SK-N-SH (cell line): ENCODE data around the gene ENPEP.

Experiments
- CTCF ChIP-seq: fragments of 200-600 bp; sonication (generic); IDR thresholded peaks from 2 replicates; pipeline ENCODE4 v1.6.1; 2017; ENCODE audit warnings: antibody characterized with exemption, mild to moderate bottlenecking, moderate library complexity
- GABPA ChIP-seq: IDR thresholded peaks from 2 replicates; pipeline ENCODE4 v1.4.0; 2012; ENCODE audit warnings: low read depth, mild to moderate bottlenecking
- JUND ChIP-seq: IDR thresholded peaks from 2 replicates; pipeline ENCODE4 v1.4.0; 2012
- NRF1 ChIP-seq: IDR thresholded peaks from 2 replicates; pipeline ENCODE4 v1.6.1; 2012; ENCODE audit warnings: low read depth, mild to moderate bottlenecking, low read length
- POLR2AphosphoS5 ChIP-seq: IDR thresholded peaks from 2 replicates; pipeline ENCODE4 v1.6.1; 2012; ENCODE audit warnings: low read depth, low read length
- SIN3A ChIP-seq: IDR thresholded peaks from 2 replicates; pipeline ENCODE4 v1.6.1; 2012; ENCODE audit warnings: low read depth, mild to moderate bottlenecking, low read length, moderate library complexity, borderline replicate concordance
- TAF1 ChIP-seq: IDR thresholded peaks from 2 replicates; pipeline ENCODE4 v1.6.1; 2012; ENCODE audit warnings: low read depth, mild to moderate bottlenecking, low read length, moderate library complexity, borderline replicate concordance
- TEAD4 ChIP-seq: IDR thresholded peaks from 2 replicates; pipeline ENCODE4 v1.4.0; 2012; ENCODE audit warnings: mild to moderate bottlenecking, borderline replicate concordance; ENCODE audit not compliant: insufficient read depth
- YY1 ChIP-seq: IDR thresholded peaks from 2 replicates; pipeline ENCODE4 v1.4.0; 2012; ENCODE audit warnings: low read depth, mild to moderate bottlenecking
- ZBTB33 ChIP-seq: IDR thresholded peaks from 2 replicates; pipeline ENCODE4 v1.4.0; 2012; ENCODE audit warnings: low read depth, borderline replicate concordance
- TF ChIP-seq, protein P1 (sequence below): IDR thresholded peaks from 2 replicates; pipeline ENCODE4 v1.6.1; 2012; ENCODE audit warnings: mild to moderate bottlenecking, low read depth, low read length, moderate library complexity

- TF ChIP-seq NRF1 (no peak), TEAD4 (no peak), CTCF (no peak), POLR2AphosphoS5 (no peak), TAF1 (no peak), YY1 (no peak), GABPA (no peak), ZBTB33 (no peak), JUND (no peak), SIN3A (no peak)
- TF ChIP-seq, protein P1, sequence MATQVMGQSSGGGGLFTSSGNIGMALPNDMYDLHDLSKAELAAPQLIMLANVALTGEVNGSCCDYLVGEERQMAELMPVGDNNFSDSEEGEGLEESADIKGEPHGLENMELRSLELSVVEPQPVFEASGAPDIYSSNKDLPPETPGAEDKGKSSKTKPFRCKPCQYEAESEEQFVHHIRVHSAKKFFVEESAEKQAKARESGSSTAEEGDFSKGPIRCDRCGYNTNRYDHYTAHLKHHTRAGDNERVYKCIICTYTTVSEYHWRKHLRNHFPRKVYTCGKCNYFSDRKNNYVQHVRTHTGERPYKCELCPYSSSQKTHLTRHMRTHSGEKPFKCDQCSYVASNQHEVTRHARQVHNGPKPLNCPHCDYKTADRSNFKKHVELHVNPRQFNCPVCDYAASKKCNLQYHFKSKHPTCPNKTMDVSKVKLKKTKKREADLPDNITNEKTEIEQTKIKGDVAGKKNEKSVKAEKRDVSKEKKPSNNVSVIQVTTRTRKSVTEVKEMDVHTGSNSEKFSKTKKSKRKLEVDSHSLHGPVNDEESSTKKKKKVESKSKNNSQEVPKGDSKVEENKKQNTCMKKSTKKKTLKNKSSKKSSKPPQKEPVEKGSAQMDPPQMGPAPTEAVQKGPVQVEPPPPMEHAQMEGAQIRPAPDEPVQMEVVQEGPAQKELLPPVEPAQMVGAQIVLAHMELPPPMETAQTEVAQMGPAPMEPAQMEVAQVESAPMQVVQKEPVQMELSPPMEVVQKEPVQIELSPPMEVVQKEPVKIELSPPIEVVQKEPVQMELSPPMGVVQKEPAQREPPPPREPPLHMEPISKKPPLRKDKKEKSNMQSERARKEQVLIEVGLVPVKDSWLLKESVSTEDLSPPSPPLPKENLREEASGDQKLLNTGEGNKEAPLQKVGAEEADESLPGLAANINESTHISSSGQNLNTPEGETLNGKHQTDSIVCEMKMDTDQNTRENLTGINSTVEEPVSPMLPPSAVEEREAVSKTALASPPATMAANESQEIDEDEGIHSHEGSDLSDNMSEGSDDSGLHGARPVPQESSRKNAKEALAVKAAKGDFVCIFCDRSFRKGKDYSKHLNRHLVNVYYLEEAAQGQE, result no peak
Measured at GRCh38 chr4:110596431-110596830, 120.5 kb downstream of the ENPEP start.
